Tongue (tissue), 2 donors: ENCODE data around the gene SF3B3. TPM values are rescaled to one million over a fixed set of nuclear protein-coding genes. Genes with fewer than 3 reads are reported as not detected.
"Not testable (repeated sequence)": the region's sequence is repeated elsewhere in the genome, so short reads cannot be mapped to it uniquely, and the experiment has no call there.

Experiments
- DNase-seq: peaks from one replicate; pipeline ENCODE4 v3.0.0-alpha.2; 2015
- total RNA-seq: library from RNA; depleted of rRNA; stranded (reverse); fragments of >200 nt; gene quantifications from one replicate; pipeline ENCODE4 v1.2.3, GENCODE V29; 2014

SF3B3 gene
- total RNA-seq, 1 donor from 2014 or later, result 137 TPM

GRCh38 chr16:70512456-70512855, 11.2 kb upstream of the SF3B3 start:
- DNase-seq, result no peak

- no peak for DNase-seq
Observed at GRCh38 chr16:70520612-70521297, 2.9 kb upstream of the SF3B3 start.

GRCh38 chr16:70522216-70523075, 1.2 kb upstream of the SF3B3 start:
- DNase-seq, result peak; percentile 5

GRCh38 chr16:70523076-70523742, 407 bp upstream of the SF3B3 start, which contains the start of gene COG4:
Gene COG4, minus strand, starts transcription at chr16:70523554. Its CDS starts 11 bp downstream, at chr16:70523543.
- peak; percentile 95 for DNase-seq

- peak; percentile 50 for DNase-seq
Observed at GRCh38 chr16:70524399-70524825, 796 bp downstream of the SF3B3 start.

GRCh38 chr16:70526403-70526802, 2.8 kb downstream of the SF3B3 start:
- DNase-seq, result no peak

- DNase-seq, result no peak
Observed at GRCh38 chr16:70527315-70527996, 3.8 kb downstream of the SF3B3 start.

GRCh38 chr16:70529051-70529777, 5.6 kb downstream of the SF3B3 start:
- peak; percentile 58 for DNase-seq

- not testable (repeated sequence) for DNase-seq
Observed at GRCh38 chr16:70529954-70530353, 6.3 kb downstream of the SF3B3 start.

- DNase-seq, result no peak
Observed at GRCh38 chr16:70534971-70535370, 11.4 kb downstream of the SF3B3 start.

GRCh38 chr16:70540994-70541393, 17.4 kb downstream of the SF3B3 start:
- DNase-seq, result no peak

- no peak for DNase-seq
Observed at GRCh38 chr16:70544548-70544947, 20.9 kb downstream of the SF3B3 start.

- no peak for DNase-seq
Observed at GRCh38 chr16:70548936-70549335, 25.3 kb downstream of the SF3B3 start.

- DNase-seq, result no peak
Observed at GRCh38 chr16:70550082-70550481, 26.5 kb downstream of the SF3B3 start.

- DNase-seq, result no peak
Observed at GRCh38 chr16:70551788-70552187, 28.2 kb downstream of the SF3B3 start.

GRCh38 chr16:70552675-70553074, 29.1 kb downstream of the SF3B3 start:
- no peak for DNase-seq

- DNase-seq, result no peak
Observed at GRCh38 chr16:70553645-70554044, 30.0 kb downstream of the SF3B3 start.

- no peak for DNase-seq
Observed at GRCh38 chr16:70556063-70556462, 32.4 kb downstream of the SF3B3 start.

GRCh38 chr16:70561623-70562022, 38.0 kb downstream of the SF3B3 start:
- no peak for DNase-seq

- no peak for DNase-seq
Observed at GRCh38 chr16:70563636-70564035, 40.0 kb downstream of the SF3B3 start.

GRCh38 chr16:70565053-70565452, 41.4 kb downstream of the SF3B3 start:
- no peak for DNase-seq
